HG02610 (cell line): Measurements from ENCODE around the gene GEMIN7.

Source experiments
- ATAC-seq: cut with Tn5 transposase; IDR thresholded peaks from one replicate; pipeline ENCODE4 v1.9.1; 2021; ENCODE audit warnings: mild to moderate bottlenecking, moderate library complexity; ENCODE audit not compliant: unreplicated experiment

The GEMIN7 gene

GRCh38 chr19:45082170-45082569 is 3.1 kb downstream of the GEMIN7 start:
- no peak for ATAC-seq

GRCh38 chr19:45086480-45086879 is 7.4 kb downstream of the GEMIN7 start:
- ATAC-seq = no peak

- ATAC-seq = no peak
These were observed 8.5 kb downstream of the GEMIN7 start for GRCh38 chr19:45087531-45087930.

- no peak for ATAC-seq
These were observed 11.0 kb downstream of the GEMIN7 start for GRCh38 chr19:45090034-45090433.

- no peak for ATAC-seq
These were observed 11.5 kb downstream of the GEMIN7 start for GRCh38 chr19:45090606-45091005.

GRCh38 chr19:45091031-45091923 is 12.2 kb downstream of the GEMIN7 start:
- peak; percentile 68 for ATAC-seq

GRCh38 chr19:45092747-45093678 is 14.0 kb downstream of the GEMIN7 start, which contains the start of gene PPP1R37:
Gene PPP1R37 (plus strand): TSS chr19:45093179. CDS start chr19:45093326, 147 bp downstream.
- peak; percentile 47 for ATAC-seq

- no peak for ATAC-seq
These were observed 15.1 kb downstream of the GEMIN7 start for GRCh38 chr19:45094137-45094536.

GRCh38 chr19:45094707-45095106 is 15.6 kb downstream of the GEMIN7 start:
- no peak for ATAC-seq

GRCh38 chr19:45095496-45096413 is 16.7 kb downstream of the GEMIN7 start:
- no peak for ATAC-seq

- ATAC-seq = no peak
These were observed 17.6 kb downstream of the GEMIN7 start for GRCh38 chr19:45096700-45097099.

- no peak for ATAC-seq
These were observed 18.4 kb downstream of the GEMIN7 start for GRCh38 chr19:45097450-45097775.

GRCh38 chr19:45097776-45098520 is 18.9 kb downstream of the GEMIN7 start:
- no peak for ATAC-seq

- ATAC-seq = no peak
These were observed 19.7 kb downstream of the GEMIN7 start for GRCh38 chr19:45098521-45099466.

GRCh38 chr19:45099467-45100191 is 20.6 kb downstream of the GEMIN7 start:
- ATAC-seq = no peak

GRCh38 chr19:45100201-45100600 is 21.1 kb downstream of the GEMIN7 start:
- ATAC-seq = no peak

- no peak for ATAC-seq
These were observed 21.8 kb downstream of the GEMIN7 start for GRCh38 chr19:45100846-45101252.

GRCh38 chr19:45101806-45102205 is 22.7 kb downstream of the GEMIN7 start:
- ATAC-seq = no peak
